Thyroid gland (tissue), 4 donors: ENCODE results near the gene ST7. TPM values are rescaled to one million over a fixed set of nuclear protein-coding genes. Genes with fewer than 3 reads are reported as not detected.
"Not testable (repeated sequence)": the region's sequence is repeated elsewhere in the genome, so short reads cannot be mapped to it uniquely, and the experiment has no call there.

Experiments used
- DNase-seq, 2 donors: peaks; one replicate each; pipeline ENCODE4 v3.0.0-alpha.2; 2019
- H3K27ac ChIP-seq, 3 donors: fragments of 200-600 bp; sonication (generic); 1 replicate in 2 of 3; 2 replicates in 1 of 3; pipeline ENCODE4 v1.5.1; 2016 to 2019; ENCODE audit warnings: mild to moderate bottlenecking in 1 of 3, moderate library complexity in 1 of 3
- H3K27me3 ChIP-seq: fragments of 200-600 bp; sonication (generic); one replicate; pipeline ENCODE4 v1.5.1; 2019
- H3K36me3 ChIP-seq, 2 donors: fragments of 200-600 bp; sonication (generic); one replicate each; pipeline ENCODE4 v1.5.1; 2016 to 2019
- H3K4me1 ChIP-seq, 2 donors: fragments of 200-600 bp; sonication (generic); one replicate each; pipeline ENCODE4 v1.5.1; 2017 to 2019
- H3K4me3 ChIP-seq, 3 donors: fragments of 200-600 bp; sonication (generic); replicated peaks in 1 of 3; 1 replicate in 2 of 3; 2 replicates in 1 of 3; pipeline ENCODE4 v1.5.1; 2016; ENCODE audit warnings: mild to moderate bottlenecking in 1 of 3
- H3K9me3 ChIP-seq: fragments of 200-600 bp; sonication (generic); one replicate; pipeline ENCODE4 v1.5.1; 2017
- CTCF ChIP-seq, 6 experiments: fragments of 200-600 bp in 3 of 6; fragments of 450-650 bp in 3 of 6; sonication (generic) in 3 of 6; IDR thresholded peaks; one replicate each; pipeline ENCODE4 v1.5.1; 2016 to 2019; ENCODE audit warnings: antibody characterized with exemption in 6 of 6, mild to moderate bottlenecking in 2 of 6, inconsistent platforms in 1 of 6, moderate library complexity in 1 of 6
- POLR2A ChIP-seq, 2 donors: fragments of 450-650 bp; IDR thresholded peaks; one replicate each; pipeline ENCODE4 v1.6.1; 2017; ENCODE audit warnings: antibody characterized with exemption in 2 of 2, mild to moderate bottlenecking in 2 of 2, moderate library complexity in 1 of 2
- WGBS, 2 donors: methylation state at CpG; one replicate each; pipeline ENCODE4 v1.1.5; 2017; 5-methylcytosine and 5-hydroxymethylcytosine counted together
- intact Hi-C: fragments of 100-400 bp; cut with DNase I; formaldehyde crosslinking; loops from one replicate; pipeline ENCODE4 v1.15.1; 2023
- total RNA-seq, 4 donors: library from RNA; depleted of rRNA; stranded (reverse); fragments of >200 nt; gene quantifications; one replicate each; pipeline ENCODE4 v1.2.3, GENCODE V29; 2016

ST7 gene
- total RNA-seq, 4 donors from 2014 or later = 62.8 to 75.1 (median 66.7) TPM

- Histone ChIP-seq H3K9me3 (no peaks in the 10 kb centered on the region), H3K4me1 (peaks cover 0 to 1% of the 10 kb centered on the region in 2 donors), H3K27ac (no peak overlapping the region), H3K36me3 (no peaks in the 10 kb centered on the region), H3K27me3 (no peaks in the 10 kb centered on the region), H3K4me3 (no peak overlapping the region)
- 20% methylated on average over 7 of the region's 7 CpGs for WGBS, 2 donors
- DNase-seq = peak; percentile 79 to 89
- intact Hi-C loops = loop anchor here (2.0 to 5.0 kb wide), 2 partner anchors 132 to 191 kb away; no protein-coding TSS in a partner anchor
- no peak for TF ChIP-seq POLR2A (IDR thresholded peaks at IDR 0.05)
- peak; percentile 59 to 91 (median 84) for TF ChIP-seq CTCF (IDR thresholded peaks at IDR 0.05)
Measured at GRCh38 chr7:117119192-117119924, 166.1 kb downstream of the ST7 start.

- H3K27ac ChIP-seq, H3K9me3 ChIP-seq, H3K27me3 ChIP-seq, DNase-seq, H3K4me3 ChIP-seq, intact Hi-C loops, H3K4me1 ChIP-seq, H3K36me3 ChIP-seq: not testable (repeated sequence)
- 96 to 98% methylated on average over 1 of the region's 1 CpG for WGBS, 2 donors
Measured at GRCh38 chr7:117120321-117120720, 167.0 kb downstream of the ST7 start.

- peaks cover 9 to 10% of the 10 kb centered on the region in 2 donors for H3K4me1 ChIP-seq
- DNase-seq, intact Hi-C loops, H3K9me3 ChIP-seq, H3K36me3 ChIP-seq, H3K27ac ChIP-seq, H3K4me3 ChIP-seq, H3K27me3 ChIP-seq: not testable (repeated sequence)
- WGBS, 2 donors = 89 to 91% methylated on average over 1 of the region's 1 CpG
Measured at GRCh38 chr7:117122036-117122435, 168.7 kb downstream of the ST7 start.

GRCh38 chr7:117122536-117122935 lies 169.2 kb downstream of the ST7 start:
- Histone ChIP-seq H3K9me3 (no peaks in the 10 kb centered on the region), H3K27ac (peak overlapping the region in 1 of 3 donors; percentile 1), H3K27me3 (no peaks in the 10 kb centered on the region), H3K36me3 (no peaks in the 10 kb centered on the region), H3K4me1 (peaks cover 9 to 10% of the 10 kb centered on the region in 2 donors), H3K4me3 (no peak overlapping the region)
- DNase-seq = no peak
- TF ChIP-seq CTCF (IDR thresholded peaks at IDR 0.05) (no peak), POLR2A (IDR thresholded peaks at IDR 0.05) (no peak)
- intact Hi-C loops = no loop called here

GRCh38 chr7:117123311-117123926 lies 170.1 kb downstream of the ST7 start:
- H3K36me3 ChIP-seq = no peaks in the 10 kb centered on the region
- H3K9me3 ChIP-seq = no peaks in the 10 kb centered on the region
- intact Hi-C loops = no loop called here
- WGBS, 2 donors = 84 to 91% methylated on average over 2 of the region's 2 CpGs
- no peak for TF ChIP-seq POLR2A (IDR thresholded peaks at IDR 0.05)
- no peak overlapping the region for H3K4me3 ChIP-seq
- no peaks in the 10 kb centered on the region for H3K27me3 ChIP-seq
- peaks cover 9 to 10% of the 10 kb centered on the region in 2 donors for H3K4me1 ChIP-seq
- DNase-seq = no peak
- peak overlapping the region in 1 of 3 donors; percentile 9 for H3K27ac ChIP-seq

GRCh38 chr7:117124591-117125220 lies 171.4 kb downstream of the ST7 start:
- WGBS, 2 donors = 42 to 46% methylated on average over 4 of the region's 4 CpGs
- Histone ChIP-seq H3K27ac (peak overlapping the region in 2 of 3 donors; percentile 5 to 20), H3K36me3 (no peaks in the 10 kb centered on the region), H3K4me3 (no peak overlapping the region), H3K27me3 (no peaks in the 10 kb centered on the region), H3K9me3 (no peaks in the 10 kb centered on the region), H3K4me1 (peaks cover 9 to 10% of the 10 kb centered on the region in 2 donors)
- intact Hi-C loops = no loop called here
- TF ChIP-seq CTCF (IDR thresholded peaks at IDR 0.05) (no peak), POLR2A (IDR thresholded peaks at IDR 0.05) (no peak)
- peak; percentile 61 to 66 for DNase-seq
